HEK293 (cell line): ENCODE measurements around the gene GNPTAB.

Source experiments
- CTCF ChIA-PET: fragments of 350-600 bp; formaldehyde crosslinking; extraction: SDS; loops from one replicate; lab custom pipeline; 2021; ENCODE audit warnings: antibody characterized with exemption; lab: Yijun Ruan, JAX
- POLR2A ChIA-PET: fragments of 300-600 bp; formaldehyde crosslinking; extraction: SDS; loops from one replicate; lab custom pipeline; 2020; ENCODE audit warnings: antibody characterized with exemption, inconsistent platforms; lab: Yijun Ruan, JAX
- H3K27ac ChIP-seq: fragments of 200-500 bp; sonication (Bioruptor generic); 2 replicates; pipeline ENCODE4 v1.5.1; 2014; ENCODE audit warnings: low read depth, low read length, control low read depth, inconsistent platforms; ENCODE audit errors: extremely low read depth
- H3K36me3 ChIP-seq, 2 experiments: fragments of 200-500 bp in 1 of 2; sonication (Bioruptor generic) in 1 of 2; 1 replicate in 1 of 2; 2 replicates in 1 of 2; pipeline ENCODE4 v1.5.1; 2014 to 2017; ENCODE audit warnings: inconsistent platforms in 2 of 2, low read length in 2 of 2; ENCODE audit not compliant: control insufficient read depth in 2 of 2, insufficient read depth in 1 of 2
- H3K4me1 ChIP-seq: fragments of 200-500 bp; sonication (Bioruptor generic); 2 replicates; pipeline ENCODE4 v1.5.1; 2014; ENCODE audit warnings: mild to moderate bottlenecking, low read length, inconsistent platforms; ENCODE audit not compliant: control insufficient read depth, insufficient read depth
- H3K4me3 ChIP-seq: 2 replicates; pipeline ENCODE4 v1.5.1; 2011; ENCODE audit warnings: low read depth, mild to moderate bottlenecking, control low read depth, low read length, moderate library complexity
- H3K9me3 ChIP-seq: fragments of 200-500 bp; sonication (Bioruptor generic); 2 replicates; pipeline ENCODE4 v1.5.1; 2014; ENCODE audit warnings: low read depth, low read length, inconsistent platforms; ENCODE audit not compliant: control insufficient read depth, insufficient read depth
- CTCF ChIP-seq: fragments of 450-650 bp; formaldehyde crosslinking; IDR thresholded peaks from 2 replicates; pipeline ENCODE4 v1.5.1; 2016; ENCODE audit warnings: missing biosample characterization, missing genetic modification characterization
- OSR2 ChIP-seq: fragments of 450-650 bp; formaldehyde crosslinking; IDR thresholded peaks from 2 replicates; pipeline ENCODE4 v1.5.1; 2016; ENCODE audit warnings: missing biosample characterization, missing genetic modification characterization
- PATZ1 ChIP-seq: fragments of 450-650 bp; formaldehyde crosslinking; IDR thresholded peaks from 2 replicates; pipeline ENCODE4 v1.5.1; 2016; ENCODE audit warnings: missing biosample characterization, missing genetic modification characterization
- PBX3 ChIP-seq: sonication (generic); formaldehyde crosslinking; IDR thresholded peaks from 2 replicates; pipeline ENCODE4 v1.8.1; 2022; ENCODE audit warnings: mild to moderate bottlenecking, moderate library complexity, missing genetic modification reagents
- PRDM1 ChIP-seq: fragments of 450-650 bp; formaldehyde crosslinking; IDR thresholded peaks from 2 replicates; pipeline ENCODE4; 2016; ENCODE audit warnings: missing biosample characterization, missing genetic modification characterization
- PRDM10 ChIP-seq: fragments of 450-650 bp; formaldehyde crosslinking; IDR thresholded peaks from 2 replicates; pipeline ENCODE4 v1.5.1; 2016; ENCODE audit warnings: missing biosample characterization, missing genetic modification characterization
- YY1 ChIP-seq: fragments of 450-650 bp; formaldehyde crosslinking; IDR thresholded peaks from 2 replicates; pipeline ENCODE4 v1.5.1; 2018; ENCODE audit warnings: missing biosample characterization, missing genetic modification characterization
- ZBTB17 ChIP-seq: fragments of 450-650 bp; formaldehyde crosslinking; IDR thresholded peaks from 2 replicates; pipeline ENCODE4 v1.5.1; 2016; ENCODE audit warnings: missing biosample characterization, missing genetic modification characterization
- ZBTB20 ChIP-seq: fragments of 450-650 bp; formaldehyde crosslinking; IDR thresholded peaks from 2 replicates; pipeline ENCODE4 v1.5.1; 2016; ENCODE audit warnings: missing biosample characterization, missing genetic modification characterization
- ZBTB26 ChIP-seq: fragments of 450-650 bp; formaldehyde crosslinking; optimal IDR thresholded peaks from 2 replicates; pipeline ENCODE3; 2016; ENCODE audit warnings: missing biosample characterization, mild to moderate bottlenecking, missing genetic modification characterization
- ZNF132 ChIP-seq: fragments of 450-650 bp; formaldehyde crosslinking; IDR thresholded peaks from 2 replicates; pipeline ENCODE4 v1.5.1; 2017; ENCODE audit warnings: missing biosample characterization, missing genetic modification characterization, borderline replicate concordance
- ZNF394 ChIP-seq: fragments of 450-650 bp; formaldehyde crosslinking; IDR thresholded peaks from 2 replicates; pipeline ENCODE4 v1.5.1; 2016; ENCODE audit warnings: missing biosample characterization, missing genetic modification characterization, mild to moderate bottlenecking, moderate library complexity, borderline replicate concordance
- ZNF692 ChIP-seq: fragments of 450-650 bp; formaldehyde crosslinking; IDR thresholded peaks from 2 replicates; pipeline ENCODE4 v1.5.1; 2016; ENCODE audit warnings: missing biosample characterization, missing genetic modification characterization
- ZNF707 ChIP-seq: fragments of 450-650 bp; formaldehyde crosslinking; IDR thresholded peaks from 2 replicates; pipeline ENCODE4 v1.5.1; 2016; ENCODE audit warnings: missing biosample characterization, missing genetic modification characterization
- ZSCAN23 ChIP-seq: fragments of 450-650 bp; formaldehyde crosslinking; IDR thresholded peaks from 2 replicates; pipeline ENCODE4 v1.5.1; 2016; ENCODE audit warnings: missing biosample characterization, missing genetic modification characterization

The GNPTAB gene

GRCh38 chr12:101700299-101700820, 130.4 kb downstream of the GNPTAB start:
- no peaks in the 10 kb centered on the region for H3K36me3 ChIP-seq
- H3K27ac ChIP-seq = no peak overlapping the region
- no peaks in the 10 kb centered on the region for H3K9me3 ChIP-seq
- no peak for TF ChIP-seq ZNF394
- peak; percentile 72 for TF ChIP-seq PRDM1
- TF ChIP-seq, all 188 proteins: peak for 1
- Histone ChIP-seq H3K4me1 (peaks cover 8% of the 10 kb centered on the region), H3K4me3 (no peak overlapping the region)
- ChIA-PET CTCF (interaction anchor here (1.2 kb wide), 1 partner anchor 24 kb away, joined by 4 read pairs; no protein-coding TSS in a partner anchor), POLR2A (interaction anchor here (0.7 kb wide), 1 partner anchor 203 kb away, joined by 3 read pairs; no protein-coding TSS in a partner anchor)

- POLR2A ChIA-PET = interaction anchor here (0.9 kb wide), 1 partner anchor 8 kb away, joined by 3 read pairs; no protein-coding TSS in a partner anchor
- TF ChIP-seq CTCF (tag by site-specific recombination) = peak; percentile 37; the same call in 1 of the 2 replicates
- TF ChIP-seq ZSCAN23 (tag by site-specific recombination) = no peak
- peak; percentile 26; the same call in 1 of the 2 replicates for TF ChIP-seq PRDM10 (tag by site-specific recombination)
- peak; percentile 65; the same call in 1 of the 2 replicates for TF ChIP-seq ZBTB20 (tag by site-specific recombination)
- peak; percentile 90 for TF ChIP-seq ZBTB17 (tag by site-specific recombination)
- no peak for TF ChIP-seq ZNF707 (tag by site-specific recombination)
- Histone ChIP-seq H3K4me3 (peak overlapping the region; percentile 69), H3K36me3 (no peaks in the 10 kb centered on the region), H3K27ac (no peak overlapping the region; the same call in 1 of the 2 replicates), H3K4me1 (peaks cover 8% of the 10 kb centered on the region), H3K9me3 (no peaks in the 10 kb centered on the region)
- CTCF ChIA-PET = interaction anchor here (0.6 to 1.2 kb wide), 4 partner anchors 14 to 131 kb away, joined by 3 to 5 read pairs (median 4); no protein-coding TSS in a partner anchor
Observed at GRCh38 chr12:101698800-101699347, 131.9 kb downstream of the GNPTAB start.

- POLR2A ChIA-PET = interaction anchor here (0.9 kb wide), 1 partner anchor 9 kb away, joined by 3 read pairs; no protein-coding TSS in a partner anchor
- H3K4me1 ChIP-seq = peaks cover 8% of the 10 kb centered on the region
- H3K36me3 ChIP-seq = no peaks in the 10 kb centered on the region
- no peaks in the 10 kb centered on the region for H3K9me3 ChIP-seq
- H3K27ac ChIP-seq = peak overlapping the region; percentile 90
- CTCF ChIA-PET = interaction anchor here (0.6 to 1.2 kb wide), 6 partner anchors 14 to 132 kb away, joined by 3 to 5 read pairs (median 3); no protein-coding TSS in a partner anchor
- peak overlapping the region; percentile 69 for H3K4me3 ChIP-seq
- peak; percentile 13; the same call in 1 of the 2 replicates for TF ChIP-seq YY1 (tag by site-specific recombination)
- TF ChIP-seq PBX3 (CRISPR knock-in tag) = 0 out of 2 replicates have a peak, but pooled peaks have one; percentile 21
- peak; percentile 38; the same call in 1 of the 2 replicates for TF ChIP-seq PATZ1 (tag by site-specific recombination)
- peak; percentile 66 for TF ChIP-seq ZBTB26
- peak; percentile 40; the same call in 1 of the 2 replicates for TF ChIP-seq OSR2 (tag by site-specific recombination)
- no peak for TF ChIP-seq ZNF132 (tag by site-specific recombination)
- 0 out of 2 replicates have a peak, but pooled peaks have one; percentile 14 for TF ChIP-seq ZNF692
Observed at GRCh38 chr12:101697930-101698799, 132.6 kb downstream of the GNPTAB start.
